Activated T-helper 9 cell treated with anti-CD3 and anti-CD28 coated beads, Interleukin-2, amount 50 U/mL, for 16 hours (primary cell): ENCODE measurements around the gene SGK1.
A peak's percentile ranks its signal among the peaks of the same experiment; 100 is the strongest.

ENCODE experiments used
- DNase-seq: peaks from one replicate; pipeline ENCODE4 v3.0.0-alpha.2; 2020; ENCODE audit warnings: low read depth

The SGK1 gene

GRCh38 chr6:134317471-134318131 is at the start of gene SGK1:
Gene SGK1, minus strand, starts transcription at chr6:134318112. Its CDS starts 652 bp downstream, at chr6:134317460.
- DNase-seq: peak; percentile 11

- DNase-seq: no peak
These were observed 45.6 kb upstream of the SGK1 start for GRCh38 chr6:134363323-134364039.

- DNase-seq: no peak
These were observed 43.1 kb upstream of the SGK1 start for GRCh38 chr6:134361011-134361410.

- DNase-seq: no peak
These were observed 41.4 kb upstream of the SGK1 start for GRCh38 chr6:134359302-134359701.

GRCh38 chr6:134358320-134358719 is 40.4 kb upstream of the SGK1 start:
- DNase-seq: no peak

- DNase-seq: no peak
These were observed 39.1 kb upstream of the SGK1 start for GRCh38 chr6:134357022-134357487.

- DNase-seq: no peak
These were observed 38.5 kb upstream of the SGK1 start for GRCh38 chr6:134356405-134356804.

- no peak for DNase-seq
These were observed 35.0 kb upstream of the SGK1 start for GRCh38 chr6:134352786-134353480.

GRCh38 chr6:134351615-134352474 is 33.9 kb upstream of the SGK1 start:
- DNase-seq: no peak

- no peak for DNase-seq
These were observed 30.2 kb upstream of the SGK1 start for GRCh38 chr6:134347885-134348805.

- DNase-seq: no peak
These were observed 29.1 kb upstream of the SGK1 start for GRCh38 chr6:134346932-134347545.

- no peak for DNase-seq
These were observed 27.9 kb upstream of the SGK1 start for GRCh38 chr6:134345789-134346188.

- no peak for DNase-seq
These were observed 25.2 kb upstream of the SGK1 start for GRCh38 chr6:134343066-134343465.

- DNase-seq: no peak
These were observed 24.2 kb upstream of the SGK1 start for GRCh38 chr6:134341999-134342567.

- DNase-seq: no peak
These were observed 22.5 kb upstream of the SGK1 start for GRCh38 chr6:134340179-134340975.

- DNase-seq: no peak
These were observed 21.3 kb upstream of the SGK1 start for GRCh38 chr6:134339216-134339615.

GRCh38 chr6:134331256-134331655 is 13.3 kb upstream of the SGK1 start:
- no peak for DNase-seq

GRCh38 chr6:134330555-134330954 is 12.6 kb upstream of the SGK1 start:
- no peak for DNase-seq

- DNase-seq: no peak
These were observed 10.9 kb upstream of the SGK1 start for GRCh38 chr6:134328792-134329191.
